HCT116 (cell line): ENCODE results near the gene C1orf159. TPM values are rescaled to one million over a fixed set of nuclear protein-coding genes. Genes with fewer than 3 reads are reported as not detected.

Source experiments
- ATAC-seq: fragments of 200-7000 bp; cut with Tn5 transposase; 2 replicates; pipeline ENCODE4 v1.9.1; 2020; ENCODE audit warnings: mild to moderate bottlenecking, moderate library complexity
- BruUV-seq: library from RNA; stranded (reverse); fragments of 400-500 nt; replicated peaks from 2 replicates; lab custom pipeline; 2021; lab: Mats Ljungman, UMichigan
- CTCF ChIA-PET: fragments of 300-600 bp; sonication (Branson Sonifier 250); formaldehyde crosslinking; loops from one replicate; lab custom pipeline; 2021; ENCODE audit warnings: antibody characterized with exemption; lab: Charles Lee
- POLR2A ChIA-PET: fragments of 300-600, 350-600 bp; sonication (Branson Sonifier 250); formaldehyde crosslinking; loops from one replicate; lab custom pipeline; 2021; ENCODE audit warnings: antibody characterized with exemption; lab: Charles Lee
- RAD21 ChIA-PET, 2 experiments: fragments of 300-600 bp; sonication (Branson Sonifier 250); formaldehyde crosslinking; loops; one replicate each; lab custom pipeline; 2023; ENCODE audit warnings: low total read pairs in 2 of 2; ENCODE audit not compliant: uncharacterized antibody in 2 of 2, unreplicated experiment in 2 of 2, low non-redundant PET in 1 of 2; lab: Charles Lee
- DNase-seq: peaks from one replicate; pipeline ENCODE4 v3.0.0-alpha.2; 2010; ENCODE audit warnings: low read depth, low spot score
- H2AFZ ChIP-seq: fragments of 200-600 bp; shearing (Covaris generic), sonication (generic); 2 replicates; pipeline ENCODE4 v1.6.1; 2017; ENCODE audit warnings: low read depth, mixed run types, mixed read lengths, antibody characterized with exemption, low read length; ENCODE audit not compliant: poor library complexity, severe bottlenecking
- H3K27ac ChIP-seq: 2 replicates; pipeline ENCODE4 v1.5.1; 2012; ENCODE audit warnings: low read depth, low read length
- H3K27me3 ChIP-seq: fragments of 200-600 bp; sonication (generic); 2 replicates; pipeline ENCODE4 v1.6.1; 2016; ENCODE audit warnings: mixed run types, low read length, mixed read lengths; ENCODE audit not compliant: insufficient read depth
- H3K36me3 ChIP-seq, 2 experiments: fragments of 200-500 bp in 1 of 2; fragments of 200-600 bp in 1 of 2; sonication (Bioruptor generic) in 1 of 2; sonication (generic) in 1 of 2; 2 replicates each; pipeline versions ENCODE4 v1.5.1 to v1.6.1; 2014 to 2016; ENCODE audit warnings: low read length in 2 of 2, inconsistent platforms in 1 of 2, mixed read lengths in 1 of 2, mixed run types in 1 of 2; ENCODE audit not compliant: insufficient read depth in 2 of 2, control insufficient read depth in 1 of 2
- H3K4me1 ChIP-seq, 2 experiments: fragments of 200-600 bp in 1 of 2; sonication (generic) in 1 of 2; 2 replicates each; pipeline versions ENCODE4 v1.5.1 to v1.6.1; 2012 to 2017; ENCODE audit warnings: low read length in 2 of 2, inconsistent platforms in 1 of 2, mild to moderate bottlenecking in 1 of 2, mixed read lengths in 1 of 2, mixed run types in 1 of 2, moderate library complexity in 1 of 2; ENCODE audit not compliant: insufficient read depth in 2 of 2, control insufficient read depth in 1 of 2
- H3K4me2 ChIP-seq: fragments of 200-600 bp; sonication (generic); 2 replicates; pipeline ENCODE4 v1.6.1; 2017; ENCODE audit warnings: mixed run types, low read length, mixed read lengths
- H3K4me3 ChIP-seq, 2 experiments: fragments of 200-600 bp in 1 of 2; sonication (generic) in 1 of 2; replicated peaks in 1 of 2; 2 replicates each; pipeline ENCODE4 v1.5.1; 2011 to 2016; ENCODE audit warnings: low read length in 2 of 2, control low read depth in 1 of 2, low read depth in 1 of 2, mild to moderate bottlenecking in 1 of 2, mixed read lengths in 1 of 2, mixed run types in 1 of 2
- H3K79me2 ChIP-seq: fragments of 200-600 bp; sonication (generic); 2 replicates; pipeline ENCODE4 v1.6.1; 2017; ENCODE audit warnings: mild to moderate bottlenecking, mixed run types, low read length, moderate library complexity, mixed read lengths; ENCODE audit not compliant: insufficient read depth
- H3K9ac ChIP-seq: fragments of 200-600 bp; sonication (generic); 2 replicates; pipeline ENCODE4 v1.6.1; 2016; ENCODE audit warnings: low read length, mixed read lengths
- H3K9me2 ChIP-seq: fragments of 200-600 bp; sonication (generic), shearing (Covaris generic); 2 replicates; pipeline ENCODE4 v1.6.1; 2017; ENCODE audit warnings: mixed run types, mild to moderate bottlenecking, moderate library complexity; ENCODE audit not compliant: insufficient read depth
- H3K9me3 ChIP-seq, 2 experiments: fragments of 200-500 bp in 1 of 2; fragments of 200-600 bp in 1 of 2; sonication (Bioruptor generic) in 1 of 2; sonication (generic) in 1 of 2; 2 replicates each; pipeline ENCODE4 v1.6.1; 2014 to 2017; ENCODE audit warnings: low read length in 2 of 2, mixed read lengths in 2 of 2, inconsistent platforms in 1 of 2, low read depth in 1 of 2, mild to moderate bottlenecking in 1 of 2, mixed run types in 1 of 2, moderate library complexity in 1 of 2; ENCODE audit not compliant: control insufficient read depth in 1 of 2, insufficient read depth in 1 of 2
- H4K20me1 ChIP-seq: fragments of 200-600 bp; sonication (generic), shearing (Covaris generic); 2 replicates; pipeline ENCODE4 v1.6.1; 2017; ENCODE audit warnings: mixed run types, mild to moderate bottlenecking, moderate library complexity; ENCODE audit not compliant: insufficient read depth
- CEBPB ChIP-seq: IDR thresholded peaks from 2 replicates; pipeline ENCODE4 v1.6.1; 2012; ENCODE audit warnings: low read depth
- CTCF ChIP-seq, 3 experiments: fragments of 200-600 bp in 1 of 3; sonication (generic) in 1 of 3; IDR thresholded peaks in 2 of 3; conservative IDR thresholded peaks in 1 of 3; 2 replicates each; pipeline ENCODE4 v1.5.1; 2012 to 2017; ENCODE audit warnings: low read depth in 2 of 3, low read length in 2 of 3, antibody characterized with exemption in 1 of 3, borderline replicate concordance in 1 of 3, control low read depth in 1 of 3, mild to moderate bottlenecking in 1 of 3, mixed read lengths in 1 of 3, mixed run types in 1 of 3, moderate library complexity in 1 of 3; ENCODE audit not compliant: insufficient read depth in 1 of 3
- EGR1 ChIP-seq: IDR thresholded peaks from 2 replicates; pipeline ENCODE4 v1.6.1; 2012; ENCODE audit warnings: low read depth
- ELF1 ChIP-seq: IDR thresholded peaks from 2 replicates; pipeline ENCODE4 v1.6.1; 2012; ENCODE audit warnings: low read depth, borderline replicate concordance
- EZH2 ChIP-seq: fragments of 200-600 bp; sonication (generic); IDR thresholded peaks from 2 replicates; pipeline ENCODE4 v1.6.1; 2017; ENCODE audit warnings: antibody characterized with exemption, mixed run types
- EZH2phosphoT487 ChIP-seq: fragments of 200-600 bp; IDR thresholded peaks from 2 replicates; pipeline ENCODE4 v1.6.1; 2018; ENCODE audit warnings: antibody characterized with exemption, borderline replicate concordance
- FOSL1 ChIP-seq: IDR thresholded peaks from 2 replicates; pipeline ENCODE4 v1.6.1; 2012; ENCODE audit warnings: low read depth
- JUND ChIP-seq: IDR thresholded peaks from 2 replicates; pipeline ENCODE4 v1.6.1; 2012
- RAD21 ChIP-seq: IDR thresholded peaks from 2 replicates; pipeline ENCODE4 v1.6.1; 2012; ENCODE audit warnings: low read depth, mild to moderate bottlenecking
- REST ChIP-seq: IDR thresholded peaks from 2 replicates; pipeline ENCODE4 v1.6.1; 2012; ENCODE audit warnings: low read depth
- SIN3A ChIP-seq: IDR thresholded peaks from 2 replicates; pipeline ENCODE4 v1.6.1; 2012; ENCODE audit warnings: low read depth
- SP1 ChIP-seq: IDR thresholded peaks from 2 replicates; pipeline ENCODE4 v1.6.1; 2012; ENCODE audit warnings: low read depth
- TCF7L2 ChIP-seq: IDR thresholded peaks from 2 replicates; pipeline ENCODE4 v1.7.0; 2011; ENCODE audit warnings: borderline replicate concordance, inconsistent platforms; ENCODE audit not compliant: insufficient read depth, insufficient read length; ENCODE audit errors: extremely low read depth
- YY1 ChIP-seq: IDR thresholded peaks from 2 replicates; pipeline ENCODE4 v1.6.1; 2011; ENCODE audit warnings: low read length, low read depth, moderate library complexity, mild to moderate bottlenecking; ENCODE audit not compliant: insufficient replicate concordance; ENCODE audit errors: extremely low read depth
- ZNF274 ChIP-seq: fragments of 200-500 bp; sonication (Bioruptor generic); IDR thresholded peaks from 2 replicates; pipeline ENCODE4 v1.6.1; 2014; ENCODE audit warnings: mild to moderate bottlenecking, low read depth, low read length, inconsistent platforms
- intact Hi-C: fragments of 100-400 bp; cut with micrococcal nuclease; formaldehyde crosslinking; loops from 2 replicates; pipeline ENCODE4 v1.10.0; 2022
- total RNA-seq: library from RNA; stranded (reverse); gene quantifications from one replicate; pipeline ENCODE4 v1.2.1, GENCODE V29; 2021; ENCODE audit not compliant: unreplicated experiment
- TF ChIP-seq, protein P1 (sequence below): IDR thresholded peaks from 2 replicates; pipeline ENCODE4 v1.6.1; 2012
- TF ChIP-seq, protein P2 (sequence below): IDR thresholded peaks from 2 replicates; pipeline ENCODE4 v1.6.1; 2011; ENCODE audit warnings: mild to moderate bottlenecking, low read length, moderate library complexity; ENCODE audit not compliant: insufficient replicate concordance; ENCODE audit errors: extremely low read depth

Gene C1orf159
- total RNA-seq, 1 experiment from 2014 or later = 22.7 TPM

GRCh38 chr1:1047963-1048362 is 67.9 kb downstream of the C1orf159 start (continued):
- TF ChIP-seq CEBPB = no peak
- no peak for TF ChIP-seq EGR1
- TF ChIP-seq EZH2phosphoT487 = no peak
- no peak for TF ChIP-seq RAD21
- TF ChIP-seq, protein P1, sequence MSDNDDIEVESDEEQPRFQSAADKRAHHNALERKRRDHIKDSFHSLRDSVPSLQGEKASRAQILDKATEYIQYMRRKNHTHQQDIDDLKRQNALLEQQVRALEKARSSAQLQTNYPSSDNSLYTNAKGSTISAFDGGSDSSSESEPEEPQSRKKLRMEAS = no peak
- no peak for TF ChIP-seq ZNF274
- TF ChIP-seq ELF1 = no peak

- H3K4me1 ChIP-seq = no peaks in the 10 kb centered on the region
- intact Hi-C loops = no loop called here
- H2AFZ ChIP-seq = no peak overlapping the region
- ChIA-PET RAD21 (no interaction called here), CTCF (no interaction called here), POLR2A (no interaction called here)
- peaks cover 16 to 41% of the 10 kb centered on the region in 2 experiments; a peak in 3 of 4 replicates for H3K36me3 ChIP-seq
- DNase-seq = no peak
- H3K4me3 ChIP-seq = no peak overlapping the region
- H3K9me2 ChIP-seq = no peaks in the 10 kb centered on the region
- no peak overlapping the region for H3K9ac ChIP-seq
- no peak for TF ChIP-seq FOSL1
- TF ChIP-seq CEBPB = no peak
- TF ChIP-seq ELF1 = no peak
- no peak for TF ChIP-seq ZNF274
- TF ChIP-seq SIN3A = no peak
- TF ChIP-seq SP1 = no peak
- no peak for TF ChIP-seq YY1
- TF ChIP-seq JUND = no peak
- TF ChIP-seq, protein P2, sequence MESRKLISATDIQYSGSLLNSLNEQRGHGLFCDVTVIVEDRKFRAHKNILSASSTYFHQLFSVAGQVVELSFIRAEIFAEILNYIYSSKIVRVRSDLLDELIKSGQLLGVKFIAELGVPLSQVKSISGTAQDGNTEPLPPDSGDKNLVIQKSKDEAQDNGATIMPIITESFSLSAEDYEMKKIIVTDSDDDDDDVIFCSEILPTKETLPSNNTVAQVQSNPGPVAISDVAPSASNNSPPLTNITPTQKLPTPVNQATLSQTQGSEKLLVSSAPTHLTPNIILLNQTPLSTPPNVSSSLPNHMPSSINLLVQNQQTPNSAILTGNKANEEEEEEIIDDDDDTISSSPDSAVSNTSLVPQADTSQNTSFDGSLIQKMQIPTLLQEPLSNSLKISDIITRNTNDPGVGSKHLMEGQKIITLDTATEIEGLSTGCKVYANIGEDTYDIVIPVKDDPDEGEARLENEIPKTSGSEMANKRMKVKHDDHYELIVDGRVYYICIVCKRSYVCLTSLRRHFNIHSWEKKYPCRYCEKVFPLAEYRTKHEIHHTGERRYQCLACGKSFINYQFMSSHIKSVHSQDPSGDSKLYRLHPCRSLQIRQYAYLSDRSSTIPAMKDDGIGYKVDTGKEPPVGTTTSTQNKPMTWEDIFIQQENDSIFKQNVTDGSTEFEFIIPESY = no peak
- TF ChIP-seq, protein P1 = no peak
- TF ChIP-seq EZH2 = no peak
- no peak for TF ChIP-seq CTCF (IDR thresholded peaks at IDR 0.05 in 2 of 3, conservative IDR thresholded peaks at IDR 0.05 in 1 of 3; ENCODE audit: borderline replicate concordance in 1 of 3, insufficient read depth in 1 of 3, low read depth in 2 of 3, low read length in 2 of 3)
- no peak for TF ChIP-seq RAD21
- no peak for TF ChIP-seq REST
- TF ChIP-seq TCF7L2 = no peak
- no peak for TF ChIP-seq EZH2phosphoT487
- no peak overlapping the region for H3K4me2 ChIP-seq
- H4K20me1 ChIP-seq = no peaks in the 10 kb centered on the region
- ATAC-seq = no peak
- H3K79me2 ChIP-seq = peaks cover 9% of the 10 kb centered on the region; the same call in 1 of the 2 replicates
- H3K9me3 ChIP-seq = no peaks in the 10 kb centered on the region
- no peak overlapping the region for H3K27ac ChIP-seq
- H3K27me3 ChIP-seq = no peaks in the 10 kb centered on the region
- BruUV-seq = no TSS peak
Measured at GRCh38 chr1:1047407-1047806, 68.5 kb downstream of the C1orf159 start.
